NOMO-1 treated with DMSO at 0.1 percent for 48 hours (cell line): Measurements from ENCODE around the gene OR2K2.
"Not testable (repeated sequence)": the region's sequence is repeated elsewhere in the genome, so short reads cannot be mapped to it uniquely, and the experiment has no call there.

ENCODE experiments used
- DNase-seq: peaks from one replicate; lab custom pipeline; 2025; ENCODE audit not compliant: unreplicated experiment; lab: John Stamatoyannopoulos, UW

The OR2K2 gene

GRCh38 chr9:111330124-111330523 is at the start of gene OR2K2:
OR2K2 (minus strand) TSS chr9:111330224; CDS start chr9:111328433, 1,791 bp downstream.
- no peak for DNase-seq

GRCh38 chr9:111375817-111376564 is 46.0 kb upstream of the OR2K2 start:
- DNase-seq: no peak

- no peak for DNase-seq
Measured at GRCh38 chr9:111375062-111375461, 45.0 kb upstream of the OR2K2 start.

- DNase-seq: no peak
Measured at GRCh38 chr9:111372297-111372696, 42.3 kb upstream of the OR2K2 start.

- DNase-seq: no peak
Measured at GRCh38 chr9:111366978-111367377, 37.0 kb upstream of the OR2K2 start.

- DNase-seq: no peak
Measured at GRCh38 chr9:111362526-111362925, 32.5 kb upstream of the OR2K2 start.

- DNase-seq: no peak
Measured at GRCh38 chr9:111360881-111361280, 30.9 kb upstream of the OR2K2 start.

GRCh38 chr9:111356481-111357244 is 26.6 kb upstream of the OR2K2 start:
- DNase-seq: no peak

GRCh38 chr9:111352545-111352944 is 22.5 kb upstream of the OR2K2 start:
- DNase-seq: no peak

- no peak for DNase-seq
Measured at GRCh38 chr9:111350556-111350955, 20.5 kb upstream of the OR2K2 start.

GRCh38 chr9:111349766-111350165 is 19.7 kb upstream of the OR2K2 start:
- no peak for DNase-seq

- no peak for DNase-seq
Measured at GRCh38 chr9:111348821-111349271, 18.8 kb upstream of the OR2K2 start.

GRCh38 chr9:111334318-111334863 is 4.4 kb upstream of the OR2K2 start:
- DNase-seq: not testable (repeated sequence)

- DNase-seq: no peak
Measured at GRCh38 chr9:111320631-111321030, 9.4 kb downstream of the OR2K2 start.

- DNase-seq: no peak
Measured at GRCh38 chr9:111316796-111317195, 13.2 kb downstream of the OR2K2 start.

- no peak for DNase-seq
Measured at GRCh38 chr9:111305914-111306313, 24.1 kb downstream of the OR2K2 start.

GRCh38 chr9:111304000-111304399 is 26.0 kb downstream of the OR2K2 start:
- not testable (repeated sequence) for DNase-seq

GRCh38 chr9:111301195-111301594 is 28.8 kb downstream of the OR2K2 start:
- no peak for DNase-seq

- DNase-seq: no peak
Measured at GRCh38 chr9:111300140-111300735, 29.8 kb downstream of the OR2K2 start.

GRCh38 chr9:111299599-111299966 is 30.4 kb downstream of the OR2K2 start:
- not testable (repeated sequence) for DNase-seq

- peak; percentile 45 for DNase-seq
Measured at GRCh38 chr9:111298731-111299598, 31.1 kb downstream of the OR2K2 start.
